Activated naive CD4-positive, alpha-beta T cell treated with anti-CD3 and anti-CD28 coated beads, Interleukin-2, amount 10 ng/mL, durations not matched to agents 7 days and 5 days (primary cell): Measurements from ENCODE around the gene STC2.

Source experiments
- CTCF ChIA-PET: fragments of 350-600 bp; sonication (Branson Sonifier 250); formaldehyde crosslinking; loops from one replicate; lab custom pipeline; 2021; ENCODE audit warnings: antibody characterized with exemption; lab: Charles Lee
- DNase-seq: peaks from one replicate; pipeline ENCODE4 v3.0.0-alpha.2; 2020
- H3K27ac Mint-ChIP-seq: one replicate; pipeline ENCODE4 v1.8.0; 2021; ENCODE audit warnings: mild to moderate bottlenecking, moderate library complexity, mixed read lengths
- H3K27me3 Mint-ChIP-seq: one replicate; pipeline ENCODE4 v1.8.0; 2021; ENCODE audit warnings: mild to moderate bottlenecking, mixed read lengths
- H3K36me3 Mint-ChIP-seq: one replicate; pipeline ENCODE4 v1.8.0; 2021; ENCODE audit warnings: mixed read lengths
- H3K4me1 Mint-ChIP-seq: one replicate; pipeline ENCODE4 v1.8.0; 2021; ENCODE audit warnings: mixed read lengths
- H3K4me3 Mint-ChIP-seq: one replicate; pipeline ENCODE4 v1.8.0; 2021; ENCODE audit warnings: mild to moderate bottlenecking, moderate library complexity, mixed read lengths
- H3K9me3 Mint-ChIP-seq: one replicate; pipeline ENCODE4 v1.8.0; 2021; ENCODE audit warnings: mixed read lengths

The STC2 gene

GRCh38 chr5:173333925-173334661, 5.9 kb upstream of the STC2 start:
- Mint-ChIP-seq H3K27ac (no peak overlapping the region), H3K27me3 (peaks cover 33% of the 10 kb centered on the region), H3K4me3 (no peak overlapping the region), H3K4me1 (peaks cover 24% of the 10 kb centered on the region), H3K36me3 (peaks cover 3% of the 10 kb centered on the region), H3K9me3 (no peaks in the 10 kb centered on the region)
- DNase-seq, result no peak
- CTCF ChIA-PET, result interaction anchor here (0.6 to 1.5 kb wide), 2 partner anchors 71 to 923 kb away, joined by 3 to 4 read pairs; no protein-coding TSS in a partner anchor

GRCh38 chr5:173331956-173332479, 3.8 kb upstream of the STC2 start:
- peak overlapping the region; percentile 47 for H3K27ac Mint-ChIP-seq
- CTCF ChIA-PET, result interaction anchor here (0.5 to 7.1 kb wide), 19 partner anchors 10 to 359 kb away, joined by 3 to 139 read pairs (median 4); partner anchors contain the start of gene ATP6V0E1

GRCh38 chr5:173331287-173331686, 3.1 kb upstream of the STC2 start:
- DNase-seq, result no peak
- H3K9me3 Mint-ChIP-seq, result no peaks in the 10 kb centered on the region
- CTCF ChIA-PET, result interaction anchor here (0.5 to 7.1 kb wide), 18 partner anchors 10 to 641 kb away, joined by 3 to 139 read pairs (median 4); partner anchors contain the start of gene ATP6V0E1
- H3K36me3 Mint-ChIP-seq, result peaks cover 18% of the 10 kb centered on the region
- H3K27me3 Mint-ChIP-seq, result peaks cover 46% of the 10 kb centered on the region
- H3K4me1 Mint-ChIP-seq, result peaks cover 45% of the 10 kb centered on the region
- peak overlapping the region; percentile 47 for H3K27ac Mint-ChIP-seq
- no peak overlapping the region for H3K4me3 Mint-ChIP-seq

More at GRCh38 chr5:173331956-173332479, 3.8 kb upstream of the STC2 start:
- DNase-seq, result peak; percentile 93
- Mint-ChIP-seq H3K4me3 (no peak overlapping the region), H3K4me1 (peaks cover 38% of the 10 kb centered on the region), H3K36me3 (peaks cover 10% of the 10 kb centered on the region), H3K9me3 (no peaks in the 10 kb centered on the region), H3K27me3 (peaks cover 46% of the 10 kb centered on the region)

GRCh38 chr5:173330338-173331206, 2.4 kb upstream of the STC2 start:
- Mint-ChIP-seq H3K4me3 (peak overlapping the region; percentile 90), H3K27ac (peak overlapping the region; percentile 61), H3K36me3 (peaks cover 22% of the 10 kb centered on the region), H3K4me1 (peaks cover 50% of the 10 kb centered on the region), H3K27me3 (peaks cover 45% of the 10 kb centered on the region), H3K9me3 (no peaks in the 10 kb centered on the region)
- CTCF ChIA-PET, result interaction anchor here (0.7 to 7.1 kb wide), 12 partner anchors 9 to 642 kb away, joined by 3 to 139 read pairs (median 4); partner anchors contain the start of gene ATP6V0E1
- DNase-seq, result no peak

GRCh38 chr5:173329491-173330337, 1.5 kb upstream of the STC2 start:
- Mint-ChIP-seq H3K4me1 (peaks cover 59% of the 10 kb centered on the region), H3K27ac (peak overlapping the region; percentile 89), H3K4me3 (peak overlapping the region; percentile 90), H3K27me3 (peaks cover 52% of the 10 kb centered on the region), H3K9me3 (no peaks in the 10 kb centered on the region), H3K36me3 (peaks cover 30% of the 10 kb centered on the region)
- peak; percentile 77 for DNase-seq
- CTCF ChIA-PET, result interaction anchor here (1.0 to 7.1 kb wide), 6 partner anchors 31 to 351 kb away, joined by 3 to 139 read pairs (median 4); partner anchors contain the start of gene ATP6V0E1

- H3K4me1 Mint-ChIP-seq, result peaks cover 66% of the 10 kb centered on the region
- H3K4me3 Mint-ChIP-seq, result peak overlapping the region; percentile 90
- no peaks in the 10 kb centered on the region for H3K9me3 Mint-ChIP-seq
- CTCF ChIA-PET, result interaction anchor here (1.1 to 7.1 kb wide), 3 partner anchors 17 to 244 kb away, joined by 3 to 139 read pairs (median 6); no protein-coding TSS in a partner anchor
- peak overlapping the region; percentile 89 for H3K27ac Mint-ChIP-seq
- H3K27me3 Mint-ChIP-seq, result peaks cover 54% of the 10 kb centered on the region
- DNase-seq, result peak; percentile 51
- H3K36me3 Mint-ChIP-seq, result peaks cover 38% of the 10 kb centered on the region
These were observed 753 bp upstream of the STC2 start for GRCh38 chr5:173328844-173329490.

GRCh38 chr5:173327084-173327947, 898 bp downstream of the STC2 start:
- H3K36me3 Mint-ChIP-seq, result peaks cover 48% of the 10 kb centered on the region

GRCh38 chr5:173326501-173326960, 1.7 kb downstream of the STC2 start:
- Mint-ChIP-seq H3K27me3 (peaks cover 49% of the 10 kb centered on the region), H3K27ac (peak overlapping the region; percentile 72), H3K4me1 (peaks cover 67% of the 10 kb centered on the region), H3K4me3 (peak overlapping the region; percentile 90), H3K36me3 (peaks cover 52% of the 10 kb centered on the region), H3K9me3 (no peaks in the 10 kb centered on the region)
- no peak for DNase-seq
- CTCF ChIA-PET, result interaction anchor here (0.9 to 7.1 kb wide), 2 partner anchors 32 to 342 kb away, joined by 3 to 139 read pairs; no protein-coding TSS in a partner anchor

More at GRCh38 chr5:173327084-173327947, 898 bp downstream of the STC2 start:
- Mint-ChIP-seq H3K27me3 (peaks cover 49% of the 10 kb centered on the region), H3K27ac (peak overlapping the region; percentile 89), H3K4me3 (peak overlapping the region; percentile 90), H3K4me1 (peaks cover 74% of the 10 kb centered on the region), H3K9me3 (no peaks in the 10 kb centered on the region)
- CTCF ChIA-PET, result interaction anchor here (0.9 to 7.1 kb wide), 3 partner anchors 16 to 343 kb away, joined by 3 to 139 read pairs (median 6); no protein-coding TSS in a partner anchor
- DNase-seq, result peak; percentile 47

GRCh38 chr5:173325091-173325698, 3.0 kb downstream of the STC2 start:
- Mint-ChIP-seq H3K36me3 (peaks cover 58% of the 10 kb centered on the region), H3K27ac (no peak overlapping the region)
- CTCF ChIA-PET, result interaction anchor here (1.6 kb wide), 1 partner anchor 31 kb away, joined by 4 read pairs; no protein-coding TSS in a partner anchor

GRCh38 chr5:173324115-173325001, 3.9 kb downstream of the STC2 start:
- CTCF ChIA-PET, result interaction anchor here (1.6 kb wide), 1 partner anchor 30 kb away, joined by 4 read pairs; no protein-coding TSS in a partner anchor
- peak; percentile 41 for DNase-seq
- peaks cover 64% of the 10 kb centered on the region for H3K36me3 Mint-ChIP-seq
- no peak overlapping the region for H3K27ac Mint-ChIP-seq
- peaks cover 53% of the 10 kb centered on the region for H3K4me1 Mint-ChIP-seq
- no peaks in the 10 kb centered on the region for H3K9me3 Mint-ChIP-seq
- H3K27me3 Mint-ChIP-seq, result peaks cover 44% of the 10 kb centered on the region
- H3K4me3 Mint-ChIP-seq, result peak overlapping the region; percentile 31

More at GRCh38 chr5:173325091-173325698, 3.0 kb downstream of the STC2 start:
- DNase-seq, result no peak
- Mint-ChIP-seq H3K27me3 (peaks cover 49% of the 10 kb centered on the region), H3K4me3 (peak overlapping the region; percentile 76), H3K9me3 (no peaks in the 10 kb centered on the region), H3K4me1 (peaks cover 56% of the 10 kb centered on the region)
